HepG2 (cell line): ENCODE results near the gene MOSPD2. TPM values are rescaled to one million over a fixed set of nuclear protein-coding genes. Genes with fewer than 3 reads are reported as not detected.

Source experiments
- ATAC-seq: fragments of 200-7000 bp; cut with Tn5 transposase; 3 replicates; pipeline ENCODE4 v1.9.1; 2020; ENCODE audit warnings: mild to moderate bottlenecking, moderate library complexity
- BruUV-seq: library from RNA; stranded (reverse); fragments of 400-500 nt; replicated peaks from 2 replicates; lab custom pipeline; 2021; lab: Mats Ljungman, UMichigan
- CTCF ChIA-PET: fragments of 300-600 bp; formaldehyde crosslinking; extraction: SDS; loops from one replicate; lab custom pipeline; 2021; ENCODE audit warnings: low total read pairs, inconsistent platforms, low intra/inter-chr PET ratio; lab: Yijun Ruan, JAX
- POLR2A ChIA-PET: fragments of 350-600 bp; sonication (Branson Sonifier 250); formaldehyde crosslinking; loops from one replicate; lab custom pipeline; 2020; ENCODE audit warnings: antibody characterized with exemption, inconsistent platforms; lab: Yijun Ruan, JAX
- DNase-seq: peaks from one replicate; pipeline ENCODE4 v3.0.0-alpha.2; 2015; ENCODE audit warnings: low spot score
- FAIRE-seq: peaks from 3 replicates; lab custom pipeline; 2011; peaks lifted over from hg19 to GRCh38; lab: Jason Lieb, UNC
- H2AFZ ChIP-seq: one replicate; pipeline ENCODE4 v1.6.1; 2011; ENCODE audit warnings: low read length, inconsistent platforms
- H3K27ac ChIP-seq: fragments of 300-600 bp; 3 replicates; pipeline ENCODE4 v1.8.0; 2011; ENCODE audit warnings: mixed run types, mild to moderate bottlenecking, mixed read lengths, low read length, inconsistent platforms; ENCODE audit not compliant: insufficient read depth; ENCODE audit errors: extremely low read length
- H3K27me3 ChIP-seq, 2 experiments: fragments of 200-600 bp in 1 of 2; 2 replicates in 1 of 2; 3 replicates in 1 of 2; pipeline versions ENCODE4 v1.6.0 to v1.8.0; 2011; ENCODE audit warnings: low read length in 2 of 2, mild to moderate bottlenecking in 2 of 2, moderate library complexity in 2 of 2, inconsistent platforms in 1 of 2; ENCODE audit not compliant: insufficient read depth in 2 of 2, control insufficient read depth in 1 of 2
- H3K36me3 ChIP-seq, 2 experiments: fragments of 200-600 bp in 1 of 2; replicated peaks in 1 of 2; 2 replicates in 1 of 2; 3 replicates in 1 of 2; pipeline versions ENCODE4 v1.5.1 to v1.8.0; 2011; ENCODE audit warnings: low read length in 2 of 2, inconsistent platforms in 1 of 2; ENCODE audit not compliant: insufficient read depth in 2 of 2, control insufficient read depth in 1 of 2
- H3K4me1 ChIP-seq: 2 replicates; pipeline ENCODE4 v1.5.1; 2012; ENCODE audit warnings: low read length, inconsistent platforms; ENCODE audit not compliant: insufficient read depth
- H3K4me2 ChIP-seq: 2 replicates; pipeline ENCODE4 v1.6.0; 2011; ENCODE audit warnings: low read depth, low read length, inconsistent platforms
- H3K4me3 ChIP-seq, 3 experiments: fragments of 200-600 bp in 1 of 3; sonication (generic), shearing (Covaris generic) in 1 of 3; replicated peaks in 1 of 3; 2 replicates each; pipeline ENCODE4 v1.5.1; 2011 to 2016; ENCODE audit warnings: low read length in 3 of 3, inconsistent platforms in 2 of 3, low read depth in 2 of 3, mild to moderate bottlenecking in 2 of 3, control low read depth in 1 of 3, mixed read lengths in 1 of 3; ENCODE audit not compliant: insufficient read depth in 1 of 3
- H3K79me2 ChIP-seq: one replicate; pipeline ENCODE4 v1.6.1; 2011; ENCODE audit warnings: low read length, inconsistent platforms; ENCODE audit not compliant: insufficient read depth
- H3K9ac ChIP-seq: 2 replicates; pipeline ENCODE4 v1.6.0; 2011; ENCODE audit warnings: mild to moderate bottlenecking, low read depth, low read length, inconsistent platforms; ENCODE audit not compliant: insufficient read depth
- H3K9me3 ChIP-seq: 2 replicates; pipeline ENCODE4 v1.5.1; 2012; ENCODE audit warnings: mild to moderate bottlenecking, low read length
- H4K20me1 ChIP-seq: 2 replicates; pipeline ENCODE4 v1.6.0; 2011; ENCODE audit warnings: inconsistent platforms, mild to moderate bottlenecking, low read length, moderate library complexity; ENCODE audit not compliant: insufficient read depth
- CBFB ChIP-seq: sonication (generic); formaldehyde crosslinking; IDR thresholded peaks from 2 replicates; pipeline ENCODE4 v1.4.0; 2020; ENCODE audit warnings: missing genetic modification reagents
- CBX2 ChIP-seq, 2 experiments: fragments of 200-600 bp in 1 of 2; sonication (generic); formaldehyde crosslinking in 1 of 2; IDR thresholded peaks; 2 replicates each; pipeline versions ENCODE4 v1.7.0 to v1.8.1; 2018 to 2022; ENCODE audit warnings: low read depth in 2 of 2, low read length in 1 of 2, mild to moderate bottlenecking in 1 of 2, missing genetic modification reagents in 1 of 2
- ELF4 ChIP-seq: sonication (generic); formaldehyde crosslinking; IDR thresholded peaks from 2 replicates; pipeline ENCODE4 v1.5.0; 2020; ENCODE audit warnings: missing genetic modification reagents, mild to moderate bottlenecking, moderate library complexity, borderline replicate concordance
- SP140L ChIP-seq: sonication (generic); formaldehyde crosslinking; IDR thresholded peaks from 2 replicates; pipeline ENCODE4 v1.4.0; 2020; ENCODE audit warnings: missing genetic modification reagents, borderline replicate concordance
- ZBTB21 ChIP-seq: sonication (generic); formaldehyde crosslinking; IDR thresholded peaks from 2 replicates; pipeline ENCODE4 v1.4.0; 2020; ENCODE audit warnings: missing genetic modification reagents
- ZNF207 ChIP-seq: fragments of 450-650 bp; IDR thresholded peaks from 2 replicates; pipeline ENCODE4 v1.6.1; 2016; ENCODE audit warnings: antibody characterized with exemption, borderline replicate concordance
- ZNF674 ChIP-seq: sonication (generic); formaldehyde crosslinking; IDR thresholded peaks from 2 replicates; pipeline ENCODE4 v1.5.0; 2020; ENCODE audit warnings: low read depth, mild to moderate bottlenecking, missing genetic modification reagents
- in situ Hi-C: cut with HindIII; loops from 2 replicates; pipeline ENCODE4 v1.10.0; 2017; ENCODE audit warnings: low pct_unique_long_range_greater_than_20kb; ENCODE audit not compliant: extremely low pct_ligation_motif_present
- intact Hi-C: fragments of 100-400 bp; cut with micrococcal nuclease; formaldehyde crosslinking; loops from one replicate; pipeline ENCODE4 v1.10.0; 2022; ENCODE audit not compliant: unreplicated experiment
- polyA plus RNA-seq, 8 experiments: library from polyadenylated mRNA; depleted of rRNA in 3 of 8; stranded (reverse) in 7 of 8; unstranded in 1 of 8; fragments of >200 nt; fragmentation: Illumina TruSeq in 4 of 8; extraction: Trizol in 4 of 8; gene quantifications; 2 replicates each; pipeline versions ENCODE4 v1.2.1 to v1.2.3, GENCODE V29; 2011 to 2016; ENCODE audit warnings: low read depth in 4 of 8, missing spikeins in 1 of 8, mixed read lengths in 1 of 8; ENCODE audit not compliant: insufficient read depth in 1 of 8
- total RNA-seq, 5 experiments: library from RNA; depleted of rRNA; stranded (reverse); fragments of >200 nt; fragmentation: Illumina TruSeq; extraction: Trizol; gene quantifications; 2 replicates each; pipeline ENCODE4 v1.2.3, GENCODE V29; 2016; ENCODE audit warnings: low read depth in 1 of 5
- TF ChIP-seq, protein P1 (sequence below), 2 experiments: sonication (generic) in 1 of 2; formaldehyde crosslinking in 1 of 2; IDR thresholded peaks; 2 replicates each; pipeline versions ENCODE4 v1.6.1 to v1.9.0; 2014 to 2022; ENCODE audit warnings: antibody characterized with exemption in 1 of 2, borderline replicate concordance in 1 of 2, inconsistent platforms in 1 of 2, low read depth in 1 of 2, missing genetic modification reagents in 1 of 2
- TF ChIP-seq, protein P2 (sequence below): sonication (generic); formaldehyde crosslinking; IDR thresholded peaks from 2 replicates; pipeline ENCODE4 v1.4.0; 2020; ENCODE audit warnings: missing genetic modification reagents
- TF ChIP-seq, protein P3 (sequence below): sonication (generic); formaldehyde crosslinking; IDR thresholded peaks from 2 replicates; pipeline ENCODE4 v1.8.0; 2022; ENCODE audit warnings: low read depth, missing genetic modification reagents

MOSPD2 gene
- total and polyA plus RNA-seq, 2 of the 13 experiments (the other 11 are each of a cell fraction or from before 2014, with no cell fraction given): 4.8 to 7.0 TPM

DNA sequence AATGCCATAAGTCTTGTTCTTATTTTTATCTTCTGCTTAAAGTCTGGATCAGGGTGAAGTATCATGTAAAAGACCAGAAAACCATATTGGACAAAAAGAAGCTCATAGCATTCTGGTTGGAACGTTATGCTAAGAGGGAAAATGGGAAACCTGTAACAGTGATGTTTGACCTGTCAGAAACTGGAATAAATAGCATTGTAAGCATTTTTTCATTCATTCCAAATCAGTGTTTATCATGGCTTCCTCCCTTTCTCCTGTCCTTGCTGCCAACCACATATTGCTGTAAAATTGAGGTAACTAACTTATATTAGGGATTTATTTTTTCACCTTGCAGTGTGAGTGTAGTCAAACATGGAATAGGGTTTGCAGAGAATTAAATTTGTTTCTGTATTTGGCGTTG, 23.8 kb downstream of the MOSPD2 start (continued):
- TF ChIP-seq, protein P1, sequence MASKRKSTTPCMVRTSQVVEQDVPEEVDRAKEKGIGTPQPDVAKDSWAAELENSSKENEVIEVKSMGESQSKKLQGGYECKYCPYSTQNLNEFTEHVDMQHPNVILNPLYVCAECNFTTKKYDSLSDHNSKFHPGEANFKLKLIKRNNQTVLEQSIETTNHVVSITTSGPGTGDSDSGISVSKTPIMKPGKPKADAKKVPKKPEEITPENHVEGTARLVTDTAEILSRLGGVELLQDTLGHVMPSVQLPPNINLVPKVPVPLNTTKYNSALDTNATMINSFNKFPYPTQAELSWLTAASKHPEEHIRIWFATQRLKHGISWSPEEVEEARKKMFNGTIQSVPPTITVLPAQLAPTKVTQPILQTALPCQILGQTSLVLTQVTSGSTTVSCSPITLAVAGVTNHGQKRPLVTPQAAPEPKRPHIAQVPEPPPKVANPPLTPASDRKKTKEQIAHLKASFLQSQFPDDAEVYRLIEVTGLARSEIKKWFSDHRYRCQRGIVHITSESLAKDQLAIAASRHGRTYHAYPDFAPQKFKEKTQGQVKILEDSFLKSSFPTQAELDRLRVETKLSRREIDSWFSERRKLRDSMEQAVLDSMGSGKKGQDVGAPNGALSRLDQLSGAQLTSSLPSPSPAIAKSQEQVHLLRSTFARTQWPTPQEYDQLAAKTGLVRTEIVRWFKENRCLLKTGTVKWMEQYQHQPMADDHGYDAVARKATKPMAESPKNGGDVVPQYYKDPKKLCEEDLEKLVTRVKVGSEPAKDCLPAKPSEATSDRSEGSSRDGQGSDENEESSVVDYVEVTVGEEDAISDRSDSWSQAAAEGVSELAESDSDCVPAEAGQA (IDR thresholded peaks at IDR 0.05; ENCODE audit: low read depth): no peak
- TF ChIP-seq, protein P1 (CRISPR knock-in tag; IDR thresholded peaks at IDR 0.05; ENCODE audit: borderline replicate concordance): no peak

DNA sequence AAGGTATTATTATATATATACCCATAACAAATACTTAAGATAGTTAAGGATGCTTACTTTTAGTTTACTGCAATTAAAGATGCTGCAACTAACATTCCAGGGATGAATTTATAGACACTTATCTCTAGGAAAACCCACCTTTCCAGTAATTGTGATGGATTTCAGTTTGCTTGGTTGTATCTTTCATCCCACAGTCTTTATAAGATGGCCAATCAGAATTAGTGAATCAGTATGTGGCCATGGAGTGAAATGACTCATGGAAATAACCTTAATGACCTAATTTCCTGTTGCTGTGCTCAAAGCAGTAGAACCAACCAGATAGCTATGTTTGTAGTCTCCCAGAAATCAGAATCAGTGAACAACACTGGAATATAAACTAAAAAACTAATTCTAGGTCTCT, 26.4 kb downstream of the MOSPD2 start:
- in situ Hi-C loops (no loop called here), intact Hi-C loops (no loop called here)
- Histone ChIP-seq H3K27ac (no peak overlapping the region), H3K4me1 (no peaks in the 10 kb centered on the region), H3K79me2 (no peaks in the 10 kb centered on the region), H3K27me3 (no peaks in the 10 kb centered on the region), H3K36me3 (no peaks in the 10 kb centered on the region; a peak in 1 of 5 replicates), H3K4me3 (no peak overlapping the region), H3K4me2 (no peak overlapping the region), H3K9ac (no peak overlapping the region), H4K20me1 (no peaks in the 10 kb centered on the region), H3K9me3 (no peaks in the 10 kb centered on the region), H2AFZ (no peak overlapping the region)
- ChIA-PET CTCF (no interaction called here), POLR2A (no interaction called here)
- no peak for FAIRE-seq
- BruUV-seq: no TSS peak
- no peak for ATAC-seq
- DNase-seq: no peak
- no peak for TF ChIP-seq ZNF674 (CRISPR knock-in tag)
- no peak for TF ChIP-seq ZNF207
- TF ChIP-seq CBFB (CRISPR knock-in tag): no peak
- TF ChIP-seq, protein P2, sequence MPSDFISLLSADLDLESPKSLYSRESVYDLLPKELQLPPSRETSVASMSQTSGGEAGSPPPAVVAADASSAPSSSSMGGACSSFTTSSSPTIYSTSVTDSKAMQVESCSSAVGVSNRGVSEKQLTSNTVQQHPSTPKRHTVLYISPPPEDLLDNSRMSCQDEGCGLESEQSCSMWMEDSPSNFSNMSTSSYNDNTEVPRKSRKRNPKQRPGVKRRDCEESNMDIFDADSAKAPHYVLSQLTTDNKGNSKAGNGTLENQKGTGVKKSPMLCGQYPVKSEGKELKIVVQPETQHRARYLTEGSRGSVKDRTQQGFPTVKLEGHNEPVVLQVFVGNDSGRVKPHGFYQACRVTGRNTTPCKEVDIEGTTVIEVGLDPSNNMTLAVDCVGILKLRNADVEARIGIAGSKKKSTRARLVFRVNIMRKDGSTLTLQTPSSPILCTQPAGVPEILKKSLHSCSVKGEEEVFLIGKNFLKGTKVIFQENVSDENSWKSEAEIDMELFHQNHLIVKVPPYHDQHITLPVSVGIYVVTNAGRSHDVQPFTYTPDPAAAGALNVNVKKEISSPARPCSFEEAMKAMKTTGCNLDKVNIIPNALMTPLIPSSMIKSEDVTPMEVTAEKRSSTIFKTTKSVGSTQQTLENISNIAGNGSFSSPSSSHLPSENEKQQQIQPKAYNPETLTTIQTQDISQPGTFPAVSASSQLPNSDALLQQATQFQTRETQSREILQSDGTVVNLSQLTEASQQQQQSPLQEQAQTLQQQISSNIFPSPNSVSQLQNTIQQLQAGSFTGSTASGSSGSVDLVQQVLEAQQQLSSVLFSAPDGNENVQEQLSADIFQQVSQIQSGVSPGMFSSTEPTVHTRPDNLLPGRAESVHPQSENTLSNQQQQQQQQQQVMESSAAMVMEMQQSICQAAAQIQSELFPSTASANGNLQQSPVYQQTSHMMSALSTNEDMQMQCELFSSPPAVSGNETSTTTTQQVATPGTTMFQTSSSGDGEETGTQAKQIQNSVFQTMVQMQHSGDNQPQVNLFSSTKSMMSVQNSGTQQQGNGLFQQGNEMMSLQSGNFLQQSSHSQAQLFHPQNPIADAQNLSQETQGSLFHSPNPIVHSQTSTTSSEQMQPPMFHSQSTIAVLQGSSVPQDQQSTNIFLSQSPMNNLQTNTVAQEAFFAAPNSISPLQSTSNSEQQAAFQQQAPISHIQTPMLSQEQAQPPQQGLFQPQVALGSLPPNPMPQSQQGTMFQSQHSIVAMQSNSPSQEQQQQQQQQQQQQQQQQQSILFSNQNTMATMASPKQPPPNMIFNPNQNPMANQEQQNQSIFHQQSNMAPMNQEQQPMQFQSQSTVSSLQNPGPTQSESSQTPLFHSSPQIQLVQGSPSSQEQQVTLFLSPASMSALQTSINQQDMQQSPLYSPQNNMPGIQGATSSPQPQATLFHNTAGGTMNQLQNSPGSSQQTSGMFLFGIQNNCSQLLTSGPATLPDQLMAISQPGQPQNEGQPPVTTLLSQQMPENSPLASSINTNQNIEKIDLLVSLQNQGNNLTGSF: no peak
- no peak for TF ChIP-seq CBX2 (IDR thresholded peaks at IDR 0.05; ENCODE audit: low read depth, low read length)
- no peak for TF ChIP-seq CBX2 (CRISPR knock-in tag; IDR thresholded peaks at IDR 0.05; ENCODE audit: low read depth)
- TF ChIP-seq ZBTB21 (CRISPR knock-in tag): no peak
- no peak for TF ChIP-seq ELF4 (CRISPR knock-in tag)
- TF ChIP-seq, protein P3, sequence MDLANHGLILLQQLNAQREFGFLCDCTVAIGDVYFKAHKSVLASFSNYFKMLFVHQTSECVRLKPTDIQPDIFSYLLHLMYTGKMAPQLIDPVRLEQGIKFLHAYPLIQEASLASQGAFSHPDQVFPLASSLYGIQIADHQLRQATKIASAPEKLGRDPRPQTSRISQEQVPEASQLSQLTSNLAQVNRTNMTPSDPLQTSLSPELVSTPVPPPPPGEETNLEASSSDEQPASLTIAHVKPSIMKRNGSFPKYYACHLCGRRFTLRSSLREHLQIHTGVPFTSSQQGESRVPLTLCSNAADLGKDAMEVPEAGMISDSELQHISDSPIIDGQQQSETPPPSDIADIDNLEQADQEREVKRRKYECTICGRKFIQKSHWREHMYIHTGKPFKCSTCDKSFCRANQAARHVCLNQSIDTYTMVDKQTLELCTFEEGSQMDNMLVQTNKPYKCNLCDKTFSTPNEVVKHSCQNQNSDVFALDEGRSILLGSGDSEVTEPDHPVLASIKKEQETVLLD (CRISPR knock-in tag): no peak
- no peak for TF ChIP-seq SP140L
